Motor neuron (in vitro differentiated cells): ENCODE measurements around the gene AP1M1. TPM values are rescaled to one million over a fixed set of nuclear protein-coding genes. Genes with fewer than 3 reads are reported as not detected.
"Not testable (repeated sequence)": the region's sequence is repeated elsewhere in the genome, so short reads cannot be mapped to it uniquely, and the experiment has no call there.

Experiments used
- ATAC-seq, 8 experiments: fragments of 200-7000 bp; cut with Tn5 transposase; replicated peaks in 6 of 8; 2 replicates each; pipeline ENCODE4 v1.8.0; 2021; ENCODE audit warnings: mild to moderate bottlenecking in 8 of 8, moderate library complexity in 8 of 8
- H3K27ac ChIP-seq, 2 donors: fragments of 250-450 bp; sonication (Bioruptor Pico); 2 replicates each; pipeline ENCODE4 v1.9.0; 2021; ENCODE audit warnings: antibody characterized with exemption in 2 of 2, mild to moderate bottlenecking in 2 of 2, moderate library complexity in 1 of 2
- H3K4me1 ChIP-seq, 2 donors: fragments of 250-450 bp; sonication (Bioruptor Pico); replicated peaks in 1 of 2; 2 replicates each; pipeline ENCODE4 v1.6.1; 2021; ENCODE audit warnings: antibody characterized with exemption in 2 of 2, mild to moderate bottlenecking in 2 of 2, moderate library complexity in 1 of 2
- H3K4me3 ChIP-seq, 5 donors: fragments of 250-450 bp; sonication (Bioruptor Pico); 2 replicates each; pipeline ENCODE4 v1.9.0; 2021; ENCODE audit warnings: antibody characterized with exemption in 5 of 5, mild to moderate bottlenecking in 5 of 5, moderate library complexity in 4 of 5
- WGBS, 10 experiments: fragments of 450-650 bp; shearing (Covaris generic); methylation state at CpG; one replicate each; pipeline ENCODE4 v1.0.0; 2022; 5-methylcytosine and 5-hydroxymethylcytosine counted together
- in situ Hi-C, 9 experiments: fragments of 400-800 bp; cut with MboI; loops; one replicate each; pipeline ENCODE4 v1.15.0; 2021; ENCODE audit warnings: low sequenced_read_pairs in 9 of 9, low pct_unique_long_range_greater_than_20kb in 2 of 9; ENCODE audit not compliant: unreplicated experiment in 9 of 9
- total RNA-seq, 8 experiments: library from RNA; unstranded; fragments of 300-600 nt; gene quantifications; 2 replicates each; pipeline versions ENCODE4 v1.2.3 to v1.2.4, GENCODE V29; 2022

AP1M1 gene
- total RNA-seq, 8 experiments from 2014 or later: 23.4 to 87.8 (median 64.6) TPM

DNA sequence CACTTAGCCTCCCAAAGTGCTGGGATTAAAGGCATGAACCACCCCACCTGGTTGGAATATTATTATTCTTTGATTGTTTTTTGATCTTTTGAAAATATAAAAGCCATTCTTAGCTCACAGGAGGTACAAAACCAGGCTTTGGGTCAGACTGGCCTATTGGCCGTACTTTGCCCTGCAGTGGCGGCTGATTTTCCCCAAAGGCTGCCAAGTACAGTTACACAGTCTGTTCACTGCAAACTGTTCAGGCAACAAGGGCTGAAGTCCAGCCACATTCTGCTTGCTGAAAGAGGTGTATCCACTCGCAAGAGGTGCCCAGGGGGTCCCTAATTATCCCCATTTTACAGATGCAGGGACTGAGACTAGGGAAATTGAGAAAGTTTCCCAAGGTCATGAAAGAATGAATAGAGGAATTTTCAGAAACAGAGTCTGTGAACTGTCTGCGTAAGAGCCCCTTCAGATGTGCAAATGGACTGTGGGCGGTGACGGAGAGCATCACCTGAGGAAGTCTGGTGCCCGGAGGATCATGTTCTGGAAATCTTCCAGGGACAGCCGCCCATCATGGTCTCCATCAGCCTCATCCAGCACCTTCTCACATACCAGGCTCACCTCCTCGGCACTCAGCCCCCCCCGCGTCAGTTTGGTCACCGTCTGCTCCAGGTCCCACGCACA lies 33.4 kb upstream of the AP1M1 start:
- no peak for ATAC-seq
- no peaks in the 10 kb centered on the region for H3K4me1 ChIP-seq
- 40 to 92% (median 72%) methylated on average over 1 to 7 of the region's 13 CpGs; no CpG with 5 or more reads in 4 of the 10 experiments for WGBS, 10 experiments
- in situ Hi-C loops: loop anchor here in 1 of 9 experiments (25.0 kb wide), 1 partner anchor 527 kb away; the partner anchor contains the start of gene CYP4F3
- H3K27ac ChIP-seq: no peak overlapping the region
- H3K4me3 ChIP-seq: no peak overlapping the region

DNA sequence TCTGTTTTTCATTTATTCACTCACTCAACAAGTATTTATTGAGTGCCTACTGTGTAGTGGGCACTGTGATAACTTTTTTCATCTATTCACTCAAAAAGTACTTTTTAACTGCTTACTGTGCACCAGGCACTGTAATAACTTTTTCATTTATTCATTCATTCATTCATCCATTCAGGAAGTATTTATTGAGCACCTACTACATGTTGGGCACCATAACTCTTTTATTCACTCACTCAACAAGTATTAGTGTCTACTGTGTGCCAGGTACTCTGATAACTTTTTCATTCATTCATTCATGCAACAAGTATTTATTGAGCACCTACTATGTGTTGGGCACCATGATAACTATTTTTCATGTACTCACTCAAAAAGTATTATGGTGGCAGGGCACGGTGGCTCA lies 31.3 kb upstream of the AP1M1 start:
- H3K27ac ChIP-seq: no peak overlapping the region
- no peaks in the 10 kb centered on the region for H3K4me1 ChIP-seq
- WGBS, 10 experiments: 57 to 73% methylated on average over 1 of the region's 1 CpG; no CpG with 5 or more reads in 8 of the 10 experiments
- no peak for ATAC-seq
- in situ Hi-C loops: loop anchor here in 1 of 9 experiments (25.0 kb wide), 1 partner anchor 529 kb away; the partner anchor contains the start of gene CYP4F3
- no peak overlapping the region for H3K4me3 ChIP-seq

DNA sequence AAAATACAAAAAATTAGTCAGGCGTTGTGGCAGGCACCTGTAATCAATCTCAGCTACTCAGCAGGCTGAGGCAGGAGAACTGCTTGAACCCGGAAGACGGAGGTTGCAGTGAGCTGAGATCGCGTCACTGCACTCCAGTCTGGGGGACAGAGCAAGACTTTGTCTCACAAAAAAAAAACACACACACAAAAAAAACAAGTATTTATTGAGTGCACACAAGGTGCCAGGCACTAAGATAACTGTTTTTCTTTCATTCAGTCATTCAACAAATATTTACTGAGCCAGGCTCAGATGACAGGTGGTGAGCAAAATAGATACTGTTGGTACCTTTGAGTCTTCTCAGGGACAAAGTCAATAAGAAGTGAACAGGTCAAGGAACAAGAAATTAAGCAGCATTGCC lies 30.7 kb upstream of the AP1M1 start:
- Histone ChIP-seq H3K4me1 (no peaks in the 10 kb centered on the region), H3K27ac (no peak overlapping the region), H3K4me3 (no peak overlapping the region)
- 83 to 100% (median 89%) methylated on average over 2 to 5 of the region's 5 CpGs; no CpG with 5 or more reads in 7 of the 10 experiments for WGBS, 10 experiments
- no peak for ATAC-seq
- in situ Hi-C loops: loop anchor here in 1 of 9 experiments (25.0 kb wide), 1 partner anchor 530 kb away; the partner anchor contains the start of gene CYP4F3

GRCh38 chr19:16168465-16169081 lies 29.1 kb upstream of the AP1M1 start:
- Histone ChIP-seq H3K27ac (no peak overlapping the region), H3K4me3 (no peak overlapping the region), H3K4me1 (no peaks in the 10 kb centered on the region)
- 20 to 71% (median 60%) methylated on average over 1 to 2 of the region's 2 CpGs; no CpG with 5 or more reads in 5 of the 10 experiments for WGBS, 10 experiments
- in situ Hi-C loops: loop anchor here in 1 of 9 experiments (25.0 kb wide), 1 partner anchor 531 kb away; the partner anchor contains the start of gene CYP4F3
- ATAC-seq: no peak

DNA sequence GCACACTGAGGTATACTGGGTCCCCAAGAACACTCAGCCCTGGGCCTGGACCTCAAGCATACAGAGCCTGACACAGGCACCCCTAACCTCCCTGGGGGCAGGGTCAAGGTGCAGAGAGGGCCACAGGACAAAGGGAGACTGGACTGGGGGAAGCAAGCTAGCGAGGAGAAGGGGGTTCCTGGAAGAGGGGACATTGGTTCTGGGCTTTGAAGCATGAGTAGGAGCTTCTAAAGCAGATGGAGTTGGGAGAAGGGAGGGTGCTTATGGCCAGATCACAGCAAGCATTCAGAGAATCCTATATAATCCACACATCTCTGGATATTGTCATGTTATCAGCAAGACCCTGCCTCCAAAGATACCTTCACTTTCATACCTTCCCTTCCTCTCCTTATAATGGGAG lies 27.6 kb upstream of the AP1M1 start:
- Histone ChIP-seq H3K27ac (no peak overlapping the region), H3K4me1 (no peaks in the 10 kb centered on the region), H3K4me3 (no peak overlapping the region)
- 0 to 83% (median 60%) methylated on average over 1 of the region's 1 CpG; no CpG with 5 or more reads in 7 of the 10 experiments for WGBS, 10 experiments
- no peak for ATAC-seq
- in situ Hi-C loops: loop anchor here in 1 of 9 experiments (25.0 kb wide), 1 partner anchor 533 kb away; the partner anchor contains the start of gene CYP4F3

DNA sequence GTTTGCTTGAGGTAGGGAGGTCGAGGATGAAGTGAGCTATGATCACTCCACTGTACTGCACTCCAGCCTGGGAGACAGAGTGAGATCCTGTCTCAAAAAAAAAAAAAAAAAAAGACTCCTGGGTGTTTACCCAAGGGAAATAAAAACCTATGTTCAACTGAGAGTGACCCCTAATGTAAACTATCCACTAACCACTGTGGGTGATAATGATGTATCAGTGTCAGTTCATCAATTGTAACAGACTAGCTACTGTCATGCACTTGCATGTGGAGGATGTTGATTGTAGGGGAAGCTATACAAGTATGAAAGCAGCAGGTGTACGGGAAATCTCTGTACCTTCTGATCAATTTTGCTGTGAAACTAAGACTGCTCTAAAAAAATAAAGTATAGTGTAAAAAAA lies 21.8 kb upstream of the AP1M1 start:
- in situ Hi-C loops: loop anchor here in 6 of 9 experiments (25.0 kb wide), 4 partner anchors 139 to 764 kb away; partner anchors contain the start of genes AKAP8L (in 1 of the 6), CYP4F3 (in 1 of the 6) and CYP4F8 (in 1 of the 6)
- no peak for ATAC-seq
- 25 to 100% (median 63%) methylated on average over 1 to 2 of the region's 2 CpGs; no CpG with 5 or more reads in 1 of the 10 experiments for WGBS, 10 experiments

DNA sequence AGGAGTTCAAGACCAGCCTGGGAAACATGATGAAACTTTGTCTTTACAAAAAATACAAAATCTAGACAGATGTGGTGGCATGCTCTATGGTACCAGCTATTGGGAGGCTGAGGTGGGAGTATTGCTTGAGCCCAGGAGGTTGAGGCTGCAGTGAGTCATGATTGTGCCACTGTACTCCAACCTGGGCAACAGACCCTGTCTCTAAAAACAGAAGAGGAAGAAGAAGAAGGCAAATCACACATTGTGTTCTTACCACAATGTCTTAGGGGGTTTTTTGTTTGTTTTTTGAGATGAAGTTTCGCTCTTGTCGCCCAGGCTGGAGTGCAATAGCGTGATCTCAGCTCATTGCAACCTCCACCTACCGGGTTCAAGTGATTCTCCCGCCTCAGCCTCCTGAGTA lies 18.8 kb upstream of the AP1M1 start:
- WGBS, 10 experiments: 50 to 96% (median 63%) methylated on average over 1 to 4 of the region's 5 CpGs; no CpG with 5 or more reads in 7 of the 10 experiments
- not testable (repeated sequence) for ATAC-seq, H3K4me3 ChIP-seq, H3K27ac ChIP-seq, H3K4me1 ChIP-seq
- in situ Hi-C loops: loop anchor here in 6 of 9 experiments (25.0 kb wide), 4 partner anchors 142 to 767 kb away; partner anchors contain the start of genes AKAP8L (in 1 of the 6), CYP4F3 (in 1 of the 6) and CYP4F8 (in 1 of the 6)

More for the DNA sequence above, 21.8 kb upstream of the AP1M1 start:
- H3K27ac ChIP-seq: no peak overlapping the region
- H3K4me3 ChIP-seq: no peak overlapping the region
- H3K4me1 ChIP-seq: no peaks in the 10 kb centered on the region

DNA sequence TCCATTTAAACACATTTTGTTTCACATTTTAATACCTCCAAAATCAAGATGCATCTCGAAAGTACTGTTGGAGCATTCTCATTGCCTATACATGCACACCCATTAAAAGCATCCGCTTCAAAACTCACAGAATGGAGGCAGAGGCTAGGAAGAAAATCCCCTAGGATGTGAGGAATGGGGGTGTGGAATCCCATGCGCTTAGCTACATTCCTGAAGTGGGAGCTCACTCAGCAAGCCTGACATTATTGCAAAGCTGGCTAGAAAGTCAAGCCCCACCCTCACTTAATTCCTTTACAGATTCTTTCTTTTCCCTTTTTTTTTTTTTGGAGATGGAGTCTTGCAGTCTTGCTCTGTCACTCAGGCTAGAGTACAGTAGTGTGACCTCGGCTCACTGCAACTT lies 17.1 kb upstream of the AP1M1 start:
- in situ Hi-C loops: loop anchor here in 8 of 9 experiments (10.0 to 25.0 kb wide), 5 partner anchors 136 to 768 kb away; partner anchors contain the start of genes AKAP8L (in 1 of the 8), CYP4F3 (in 1 of the 8) and CYP4F8 (in 1 of the 8)
- no peak overlapping the region for H3K27ac ChIP-seq
- peak in 3 of 8 experiments; percentile 15 to 66 (median 30) for ATAC-seq
- H3K4me3 ChIP-seq: no peak overlapping the region
- H3K4me1 ChIP-seq: no peaks in the 10 kb centered on the region
- WGBS, 10 experiments: 4 to 82% (median 50%) methylated on average over 1 to 4 of the region's 4 CpGs; no CpG with 5 or more reads in 1 of the 10 experiments

- peaks cover 6 to 7% of the 10 kb centered on the region in 2 donors for H3K4me1 ChIP-seq
- in situ Hi-C loops: loop anchor here in 8 of 9 experiments (10.0 to 25.0 kb wide), 5 partner anchors 140 to 772 kb away; partner anchors contain the start of genes AKAP8L (in 1 of the 8), CYP4F3 (in 1 of the 8) and CYP4F8 (in 1 of the 8)
- peak overlapping the region; percentile 70 to 93 (median 88) for H3K4me3 ChIP-seq
- 0 to 96% (median 64%) methylated on average over 1 to 18 of the region's 18 CpGs; no CpG with 5 or more reads in 1 of the 10 experiments for WGBS, 10 experiments
- peak overlapping the region in 1 of 2 donors; percentile 32 for H3K27ac ChIP-seq
- ATAC-seq: peak in 1 of 8 experiments; percentile 3
Measured at GRCh38 chr19:16184665-16185122, 13.0 kb upstream of the AP1M1 start.

- in situ Hi-C loops: loop anchor here in 8 of 9 experiments (10.0 to 25.0 kb wide), 5 partner anchors 140 to 773 kb away; partner anchors contain the start of genes AKAP8L (in 1 of the 8), CYP4F3 (in 1 of the 8) and CYP4F8 (in 1 of the 8)
- ATAC-seq: peak; percentile 84 to 98 (median 96)
- peak within 1 kb of the TSS; percentile 84 to 88 for H3K27ac ChIP-seq
- 0 to 1% (median 0%) methylated on average over 3 to 20 of the region's 39 CpGs; no CpG with 5 or more reads in 3 of the 10 experiments for WGBS, 10 experiments
- peaks cover 6 to 7% of the 10 kb centered on the region in 2 donors for H3K4me1 ChIP-seq
- peak within 1 kb of the TSS; percentile 70 to 93 (median 88) for H3K4me3 ChIP-seq
Measured at GRCh38 chr19:16185123-16185767, 12.5 kb upstream of the AP1M1 start, which contains the start of gene FAM32A. Gene FAM32A, plus strand, starts transcription at chr19:16185410. Its CDS starts 33 bp downstream, at chr19:16185443.

DNA sequence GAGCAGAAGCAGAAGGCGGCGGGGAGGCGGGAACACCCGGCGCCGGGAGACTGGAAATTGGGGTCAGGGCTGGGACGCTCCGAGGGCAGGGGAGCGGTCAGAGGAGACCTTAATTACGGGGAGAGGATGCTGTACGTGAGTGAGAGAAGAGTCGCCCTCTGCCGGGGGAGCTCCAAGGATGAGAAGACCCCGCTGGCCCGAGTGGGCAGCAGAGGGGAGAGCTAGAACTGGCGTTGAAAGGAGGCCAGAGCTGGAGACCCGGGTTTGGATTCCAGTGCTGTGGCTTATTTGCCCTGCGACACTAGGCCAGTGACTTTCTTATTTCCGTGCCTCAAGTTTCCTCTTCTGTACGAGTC lies 12.0 kb upstream of the AP1M1 start:
- in situ Hi-C loops: loop anchor here in 8 of 9 experiments (10.0 to 25.0 kb wide), 5 partner anchors 141 to 773 kb away; partner anchors contain the start of genes AKAP8L (in 1 of the 8), CYP4F3 (in 1 of the 8) and CYP4F8 (in 1 of the 8)
- WGBS, 10 experiments: 0 to 4% (median 0%) methylated on average over 2 to 9 of the region's 20 CpGs; no CpG with 5 or more reads in 4 of the 10 experiments
- Histone ChIP-seq H3K4me3 (peak overlapping the region; percentile 70 to 93 (median 88)), H3K27ac (peak overlapping the region; percentile 84 to 88), H3K4me1 (peaks cover 6 to 7% of the 10 kb centered on the region in 2 donors)
- ATAC-seq: peak; percentile 28 to 64 (median 44)
